HEK293 (cell line): ENCODE data around the gene ADK.
"Not testable (repeated sequence)": the region's sequence is repeated elsewhere in the genome, so short reads cannot be mapped to it uniquely, and the experiment has no call there.

Experiments used
- CTCF ChIA-PET: fragments of 350-600 bp; formaldehyde crosslinking; extraction: SDS; loops from one replicate; lab custom pipeline; 2021; ENCODE audit warnings: antibody characterized with exemption; lab: Yijun Ruan, JAX
- POLR2A ChIA-PET: fragments of 300-600 bp; formaldehyde crosslinking; extraction: SDS; loops from one replicate; lab custom pipeline; 2020; ENCODE audit warnings: antibody characterized with exemption, inconsistent platforms; lab: Yijun Ruan, JAX
- H3K27ac ChIP-seq: fragments of 200-500 bp; sonication (Bioruptor generic); 2 replicates; pipeline ENCODE4 v1.5.1; 2014; ENCODE audit warnings: low read depth, low read length, control low read depth, inconsistent platforms; ENCODE audit errors: extremely low read depth
- H3K36me3 ChIP-seq, 2 experiments: fragments of 200-500 bp in 1 of 2; sonication (Bioruptor generic) in 1 of 2; 1 replicate in 1 of 2; 2 replicates in 1 of 2; pipeline ENCODE4 v1.5.1; 2014 to 2017; ENCODE audit warnings: inconsistent platforms in 2 of 2, low read length in 2 of 2; ENCODE audit not compliant: control insufficient read depth in 2 of 2, insufficient read depth in 1 of 2
- H3K4me1 ChIP-seq: fragments of 200-500 bp; sonication (Bioruptor generic); 2 replicates; pipeline ENCODE4 v1.5.1; 2014; ENCODE audit warnings: mild to moderate bottlenecking, low read length, inconsistent platforms; ENCODE audit not compliant: control insufficient read depth, insufficient read depth
- H3K4me3 ChIP-seq: 2 replicates; pipeline ENCODE4 v1.5.1; 2011; ENCODE audit warnings: low read depth, mild to moderate bottlenecking, control low read depth, low read length, moderate library complexity
- H3K9me3 ChIP-seq: fragments of 200-500 bp; sonication (Bioruptor generic); 2 replicates; pipeline ENCODE4 v1.5.1; 2014; ENCODE audit warnings: low read depth, low read length, inconsistent platforms; ENCODE audit not compliant: control insufficient read depth, insufficient read depth
- BCL6B ChIP-seq: fragments of 450-650 bp; formaldehyde crosslinking; IDR thresholded peaks from 2 replicates; pipeline ENCODE4 v1.5.1; 2017; ENCODE audit warnings: missing biosample characterization, missing genetic modification characterization
- GFI1B ChIP-seq: fragments of 450-650 bp; formaldehyde crosslinking; IDR thresholded peaks from 2 replicates; pipeline ENCODE4 v1.5.1; 2016; ENCODE audit warnings: missing biosample characterization, missing genetic modification characterization
- KLF9 ChIP-seq: fragments of 450-650 bp; formaldehyde crosslinking; IDR thresholded peaks from 2 replicates; pipeline ENCODE4 v1.5.1; 2016; ENCODE audit warnings: missing biosample characterization, missing genetic modification characterization, low read depth
- YY1 ChIP-seq: fragments of 450-650 bp; formaldehyde crosslinking; IDR thresholded peaks from 2 replicates; pipeline ENCODE4 v1.5.1; 2018; ENCODE audit warnings: missing biosample characterization, missing genetic modification characterization
- ZBTB6 ChIP-seq: fragments of 450-650 bp; formaldehyde crosslinking; IDR thresholded peaks from 2 replicates; pipeline ENCODE4 v1.5.1; 2017; ENCODE audit warnings: missing biosample characterization, missing genetic modification characterization
- ZEB2 ChIP-seq: fragments of 450-650 bp; formaldehyde crosslinking; IDR thresholded peaks from 2 replicates; pipeline ENCODE4 v1.5.1; 2016; ENCODE audit warnings: missing biosample characterization, missing genetic modification characterization
- ZNF157 ChIP-seq: fragments of 450-650 bp; formaldehyde crosslinking; IDR thresholded peaks from 2 replicates; pipeline ENCODE4 v1.5.1; 2016; ENCODE audit warnings: missing biosample characterization, missing genetic modification characterization
- ZNF174 ChIP-seq: fragments of 450-650 bp; formaldehyde crosslinking; IDR thresholded peaks from 2 replicates; pipeline ENCODE4 v1.5.0; 2017; ENCODE audit warnings: missing biosample characterization, mild to moderate bottlenecking, missing genetic modification characterization
- ZNF18 ChIP-seq: fragments of 450-650 bp; formaldehyde crosslinking; IDR thresholded peaks from 2 replicates; pipeline ENCODE4 v1.5.1; 2016; ENCODE audit warnings: missing biosample characterization, missing genetic modification characterization
- ZNF214 ChIP-seq: fragments of 450-650 bp; formaldehyde crosslinking; IDR thresholded peaks from 2 replicates; pipeline ENCODE4 v1.5.1; 2017; ENCODE audit warnings: missing biosample characterization, mild to moderate bottlenecking, missing genetic modification characterization, borderline replicate concordance
- ZNF521 ChIP-seq: fragments of 450-650 bp; formaldehyde crosslinking; IDR thresholded peaks from 2 replicates; pipeline ENCODE4 v1.5.1; 2017; ENCODE audit warnings: missing biosample characterization, mild to moderate bottlenecking, missing genetic modification characterization
- ZNF530 ChIP-seq: fragments of 450-650 bp; formaldehyde crosslinking; IDR thresholded peaks from 2 replicates; pipeline ENCODE4 v1.5.1; 2016; ENCODE audit warnings: low read depth, missing biosample characterization, missing genetic modification characterization
- ZNF571 ChIP-seq: fragments of 450-650 bp; formaldehyde crosslinking; IDR thresholded peaks from 2 replicates; pipeline ENCODE4 v1.5.0; 2017; ENCODE audit warnings: missing biosample characterization, missing genetic modification characterization
- ZNF580 ChIP-seq: fragments of 450-650 bp; formaldehyde crosslinking; IDR thresholded peaks from 2 replicates; pipeline ENCODE4 v1.5.1; 2016; ENCODE audit warnings: missing biosample characterization, missing genetic modification characterization
- ZNF600 ChIP-seq: fragments of 450-650 bp; formaldehyde crosslinking; IDR thresholded peaks from 2 replicates; pipeline ENCODE4 v1.5.1; 2016; ENCODE audit warnings: missing biosample characterization, missing genetic modification characterization
- ZNF677 ChIP-seq: fragments of 450-650 bp; IDR thresholded peaks from 2 replicates; pipeline ENCODE4 v1.5.0; 2018; ENCODE audit warnings: missing biosample characterization, mild to moderate bottlenecking, missing genetic modification characterization, moderate library complexity
- ZNF843 ChIP-seq: fragments of 450-650 bp; formaldehyde crosslinking; IDR thresholded peaks from 2 replicates; pipeline ENCODE4 v1.5.1; 2016; ENCODE audit warnings: missing biosample characterization, missing genetic modification characterization
- ZXDB ChIP-seq: fragments of 450-650 bp; formaldehyde crosslinking; IDR thresholded peaks from 2 replicates; pipeline ENCODE4 v1.5.1; 2016; ENCODE audit warnings: missing biosample characterization, missing genetic modification characterization
- TF ChIP-seq, protein P1 (sequence below): fragments of 450-650 bp; formaldehyde crosslinking; IDR thresholded peaks from 2 replicates; pipeline ENCODE4 v1.5.1; 2016; ENCODE audit warnings: missing biosample characterization, missing genetic modification characterization

The ADK gene

GRCh38 chr10:74145133-74145532 lies 5.9 kb upstream of the ADK start (continued):
- TF ChIP-seq ZNF571 (tag by site-specific recombination) (no peak), ZBTB6 (tag by site-specific recombination) (no peak), ZEB2 (tag by site-specific recombination) (peak; percentile 60; the same call in 1 of the 2 replicates), YY1 (tag by site-specific recombination) (no peak), ZNF18 (0 out of 2 replicates have a peak, but pooled peaks have one; percentile 24), ZNF157 (no peak), ZNF174 (tag by site-specific recombination) (no peak), ZNF600 (tag by site-specific recombination) (peak; percentile 64), BCL6B (tag by site-specific recombination) (peak; percentile 100), ZNF530 (tag by site-specific recombination) (no peak), ZNF214 (tag by site-specific recombination) (no peak), ZXDB (peak; percentile 71), ZNF843 (peak; percentile 82), ZNF521 (tag by site-specific recombination) (no peak), GFI1B (tag by site-specific recombination) (peak; percentile 88), ZNF677 (tag by site-specific recombination) (no peak), ZNF580 (tag by site-specific recombination) (no peak)
- TF ChIP-seq, protein P1, sequence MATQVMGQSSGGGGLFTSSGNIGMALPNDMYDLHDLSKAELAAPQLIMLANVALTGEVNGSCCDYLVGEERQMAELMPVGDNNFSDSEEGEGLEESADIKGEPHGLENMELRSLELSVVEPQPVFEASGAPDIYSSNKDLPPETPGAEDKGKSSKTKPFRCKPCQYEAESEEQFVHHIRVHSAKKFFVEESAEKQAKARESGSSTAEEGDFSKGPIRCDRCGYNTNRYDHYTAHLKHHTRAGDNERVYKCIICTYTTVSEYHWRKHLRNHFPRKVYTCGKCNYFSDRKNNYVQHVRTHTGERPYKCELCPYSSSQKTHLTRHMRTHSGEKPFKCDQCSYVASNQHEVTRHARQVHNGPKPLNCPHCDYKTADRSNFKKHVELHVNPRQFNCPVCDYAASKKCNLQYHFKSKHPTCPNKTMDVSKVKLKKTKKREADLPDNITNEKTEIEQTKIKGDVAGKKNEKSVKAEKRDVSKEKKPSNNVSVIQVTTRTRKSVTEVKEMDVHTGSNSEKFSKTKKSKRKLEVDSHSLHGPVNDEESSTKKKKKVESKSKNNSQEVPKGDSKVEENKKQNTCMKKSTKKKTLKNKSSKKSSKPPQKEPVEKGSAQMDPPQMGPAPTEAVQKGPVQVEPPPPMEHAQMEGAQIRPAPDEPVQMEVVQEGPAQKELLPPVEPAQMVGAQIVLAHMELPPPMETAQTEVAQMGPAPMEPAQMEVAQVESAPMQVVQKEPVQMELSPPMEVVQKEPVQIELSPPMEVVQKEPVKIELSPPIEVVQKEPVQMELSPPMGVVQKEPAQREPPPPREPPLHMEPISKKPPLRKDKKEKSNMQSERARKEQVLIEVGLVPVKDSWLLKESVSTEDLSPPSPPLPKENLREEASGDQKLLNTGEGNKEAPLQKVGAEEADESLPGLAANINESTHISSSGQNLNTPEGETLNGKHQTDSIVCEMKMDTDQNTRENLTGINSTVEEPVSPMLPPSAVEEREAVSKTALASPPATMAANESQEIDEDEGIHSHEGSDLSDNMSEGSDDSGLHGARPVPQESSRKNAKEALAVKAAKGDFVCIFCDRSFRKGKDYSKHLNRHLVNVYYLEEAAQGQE (tag by site-specific recombination), result no peak

DNA sequence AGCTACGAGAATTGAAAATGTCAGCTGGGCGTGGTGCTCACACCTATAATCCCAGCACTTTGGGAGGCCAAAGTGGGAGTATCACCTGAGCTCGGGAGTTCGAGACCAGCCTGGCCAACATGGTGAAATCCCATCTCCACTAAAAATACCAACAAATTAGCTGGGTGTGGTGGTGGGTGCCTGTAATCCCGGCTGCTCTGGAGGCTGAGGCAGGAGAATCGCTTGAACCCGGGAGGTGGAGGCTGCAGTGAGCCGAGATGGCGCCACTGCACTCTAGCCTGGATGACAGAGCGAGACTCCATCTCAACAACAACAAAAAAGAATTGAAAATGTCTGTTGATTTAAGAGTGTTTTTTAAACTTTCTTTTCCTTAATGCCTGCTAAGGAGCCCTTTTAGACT lies 4.0 kb upstream of the ADK start:
- Histone ChIP-seq H3K4me1 (peaks cover 18% of the 10 kb centered on the region), H3K36me3 (peaks cover 9 to 12% of the 10 kb centered on the region in 2 experiments)
- 0 out of 2 replicates have a peak, but pooled peaks have one; percentile 24 for TF ChIP-seq KLF9
- peak; percentile 29; the same call in 1 of the 2 replicates for TF ChIP-seq ZBTB6 (tag by site-specific recombination)
- CTCF ChIA-PET, result interaction anchor here (0.6 kb wide), 1 partner anchor 63 kb away, joined by 3 read pairs; no protein-coding TSS in a partner anchor
- POLR2A ChIA-PET, H3K27ac ChIP-seq, H3K4me3 ChIP-seq, H3K9me3 ChIP-seq: not testable (repeated sequence)
